ENCODE data around the gene CAVIN2. TPM values are rescaled to one million over a fixed set of nuclear protein-coding genes. Genes with fewer than 3 reads are reported as not detected.
A peak's percentile ranks its signal among the peaks of the same experiment; 100 is the strongest.

The CAVIN2 gene
- total RNA-seq, 1 donor from 2014 or later = 16.4 TPM

- no peak for DNase-seq (ENCODE audit: low spot score)
Observed at GRCh38 chr2:191839918-191840804, 6.7 kb downstream of the CAVIN2 start.

- DNase-seq (ENCODE audit: low spot score) = no peak
Observed at GRCh38 chr2:191838526-191838925, 8.4 kb downstream of the CAVIN2 start.

DNA sequence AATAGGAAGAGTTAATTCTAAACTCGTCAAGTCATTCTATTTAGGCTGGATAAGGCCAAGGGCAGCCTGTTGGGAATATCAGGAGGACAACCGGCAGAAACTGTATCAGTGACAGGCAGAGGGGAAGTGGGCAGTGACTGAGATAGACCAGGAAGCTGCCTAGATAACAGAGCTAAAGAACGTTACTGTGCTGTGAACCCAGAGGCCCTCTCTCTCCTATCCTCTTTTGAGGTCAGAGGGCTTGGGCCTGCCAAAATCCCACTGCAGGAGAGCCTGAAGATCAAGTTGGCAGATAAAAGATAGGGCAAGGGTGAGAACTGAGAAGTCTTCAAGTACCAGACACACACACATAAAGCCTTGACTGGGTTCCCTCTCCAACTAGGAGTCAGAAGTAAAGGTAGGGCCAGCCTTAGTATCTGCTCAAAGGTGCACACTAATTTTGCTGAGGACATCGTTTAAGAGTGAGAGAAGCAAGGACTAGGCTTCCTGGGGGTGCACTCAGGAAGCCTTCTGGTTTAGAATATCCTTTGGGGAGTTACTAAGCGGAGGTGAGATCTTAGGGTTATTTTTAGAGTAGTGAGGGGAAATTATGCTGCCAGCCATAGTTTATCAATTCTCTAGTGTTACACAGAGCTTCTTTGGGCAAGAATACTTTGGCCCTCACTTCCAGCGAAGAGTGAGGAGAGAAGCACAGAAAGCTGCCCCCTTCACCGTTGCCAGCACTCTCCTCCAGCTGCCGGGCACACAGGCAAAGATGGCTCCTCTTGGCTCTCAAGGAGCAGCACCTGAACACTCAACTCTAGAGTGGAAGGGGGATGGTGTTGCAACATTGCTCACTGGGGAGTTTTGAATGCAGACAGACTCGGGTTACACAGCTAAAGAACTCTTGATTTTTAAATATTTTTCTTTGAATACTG, 9.8 kb downstream of the CAVIN2 start:
- DNase-seq (ENCODE audit: low spot score) = no peak

- DNase-seq (ENCODE audit: low spot score) = no peak
Observed at GRCh38 chr2:191836471-191836852, 10.4 kb downstream of the CAVIN2 start.

DNA sequence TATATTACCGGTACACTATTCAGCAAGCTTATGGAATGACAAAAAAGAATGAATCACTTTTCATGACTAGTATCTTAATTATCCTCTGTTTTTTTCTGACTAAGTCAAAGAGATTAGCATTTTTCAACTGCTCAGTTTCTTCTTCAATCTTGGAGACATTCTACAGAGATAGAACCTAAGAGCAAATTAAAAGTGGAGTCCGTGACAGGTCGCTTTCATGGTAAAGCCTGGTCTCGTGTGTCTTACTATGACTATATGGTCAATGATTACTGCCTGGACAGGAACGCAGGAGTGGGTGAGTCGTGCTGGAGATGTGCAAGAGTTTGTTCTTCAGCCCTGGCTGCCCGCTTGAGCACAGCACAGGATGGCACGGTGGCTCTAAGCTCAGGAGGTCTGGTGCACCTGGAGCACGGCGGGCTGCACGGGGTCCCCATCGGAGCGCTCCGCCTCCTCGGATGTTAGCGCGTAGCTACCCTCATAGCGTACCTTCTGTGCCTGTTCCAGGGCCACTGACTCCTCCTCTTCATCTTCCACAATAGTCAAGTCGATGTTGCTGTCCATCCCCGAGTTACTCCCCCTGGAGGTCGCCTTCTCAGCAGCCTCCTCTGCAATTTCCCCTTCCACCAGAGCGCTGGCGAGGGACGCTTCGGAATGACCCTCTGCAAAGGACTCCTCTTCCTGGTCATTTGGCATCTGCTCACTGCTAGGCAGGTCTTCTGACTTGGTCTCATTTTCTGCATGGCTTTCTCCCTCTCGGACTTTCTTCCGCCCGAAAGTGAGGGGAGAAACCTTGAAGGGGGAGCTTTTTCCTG, 11.1 kb downstream of the CAVIN2 start:
- no peak for DNase-seq (ENCODE audit: low spot score)

DNA sequence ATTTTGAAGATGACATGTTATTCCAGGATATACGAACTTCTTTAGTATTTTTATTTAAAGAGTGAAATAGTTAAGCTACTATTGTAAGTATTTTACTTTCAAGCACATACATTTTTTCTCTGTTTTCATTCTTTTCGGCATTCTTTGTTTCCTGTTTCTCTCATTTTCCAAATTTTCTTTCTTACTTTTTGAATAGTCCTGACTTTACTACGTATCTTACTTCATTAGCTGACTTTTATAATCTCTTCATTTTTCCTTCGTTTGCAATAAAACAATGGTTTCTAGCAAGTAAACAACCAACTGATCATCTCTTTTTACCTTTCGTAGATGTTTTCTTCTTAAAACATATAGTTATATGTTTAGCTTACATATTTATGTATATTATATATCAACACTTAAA, 11.8 kb downstream of the CAVIN2 start:
- no peak for DNase-seq (ENCODE audit: low spot score)

GRCh38 chr2:191833356-191833755, 13.5 kb downstream of the CAVIN2 start:
- no peak for DNase-seq (ENCODE audit: low spot score)

- DNase-seq (ENCODE audit: low spot score) = no peak
Observed at GRCh38 chr2:191832668-191833067, 14.2 kb downstream of the CAVIN2 start.

- no peak for DNase-seq (ENCODE audit: low spot score)
Observed at GRCh38 chr2:191831410-191831994, 15.4 kb downstream of the CAVIN2 start.

DNA sequence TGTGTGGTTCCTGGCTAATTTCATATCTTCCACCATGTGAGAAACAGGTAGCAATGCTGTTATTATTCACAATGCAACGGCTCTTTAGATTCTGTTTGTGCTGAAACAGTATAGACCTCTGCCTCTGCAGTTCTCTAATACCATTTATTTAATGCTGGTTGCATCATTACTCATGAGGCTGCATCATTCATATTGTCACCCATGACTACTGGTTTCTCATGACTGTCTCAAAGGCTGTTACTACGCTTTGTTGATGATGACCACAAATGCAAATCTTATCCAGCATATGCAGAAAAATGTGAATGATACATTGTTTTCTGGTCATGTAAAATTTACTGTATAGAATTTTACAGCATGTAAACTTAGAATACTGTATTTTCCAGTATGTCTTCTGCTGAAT, 22.5 kb downstream of the CAVIN2 start:
- DNase-seq (ENCODE audit: low spot score) = no peak

DNA sequence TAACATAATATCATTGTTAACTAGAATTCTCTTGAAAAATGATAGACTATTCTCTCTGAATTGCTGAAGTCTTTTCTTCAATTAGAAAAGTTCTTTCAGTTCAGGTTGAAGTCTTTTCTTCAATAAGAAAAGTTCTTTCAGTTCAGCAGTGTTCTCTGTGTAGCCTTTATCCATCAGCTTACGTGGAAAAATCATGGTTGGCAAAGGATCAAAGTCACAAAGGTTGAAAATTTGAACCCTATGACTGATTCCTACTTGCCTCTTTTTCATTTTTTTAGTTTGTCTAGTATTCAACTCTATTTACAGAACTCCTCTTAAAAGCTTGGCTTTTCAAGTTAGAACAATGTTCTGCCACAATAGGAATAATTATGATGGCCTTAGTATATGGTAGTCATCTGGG, 25.8 kb downstream of the CAVIN2 start:
- DNase-seq (ENCODE audit: low spot score) = no peak

- peak; percentile 51 for DNase-seq (ENCODE audit: low spot score)
Observed at GRCh38 chr2:191818725-191819350, 28.1 kb downstream of the CAVIN2 start.

GRCh38 chr2:191818133-191818532, 28.8 kb downstream of the CAVIN2 start:
- no peak for DNase-seq (ENCODE audit: low spot score)

GRCh38 chr2:191815010-191815409, 31.9 kb downstream of the CAVIN2 start:
- DNase-seq (ENCODE audit: low spot score) = no peak

DNA sequence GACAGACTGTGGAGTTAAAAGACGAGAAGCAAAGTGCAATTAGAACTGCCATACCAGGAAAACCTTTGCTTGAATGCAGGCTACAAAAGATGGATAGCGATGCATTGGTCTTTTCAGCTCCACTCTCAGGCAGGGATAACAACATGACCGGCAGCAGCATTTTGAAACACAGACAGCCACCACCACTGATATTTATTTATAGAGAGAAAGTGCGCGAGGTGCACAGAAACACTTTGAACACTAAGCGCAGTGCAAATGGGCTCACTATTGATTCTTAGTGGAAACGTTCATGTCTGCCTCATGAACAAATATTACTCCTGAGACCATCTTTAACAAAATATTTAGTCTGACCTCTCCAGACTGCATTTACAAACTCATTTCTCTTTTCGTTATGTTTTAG, 32.9 kb downstream of the CAVIN2 start:
- DNase-seq (ENCODE audit: low spot score) = no peak

DNA sequence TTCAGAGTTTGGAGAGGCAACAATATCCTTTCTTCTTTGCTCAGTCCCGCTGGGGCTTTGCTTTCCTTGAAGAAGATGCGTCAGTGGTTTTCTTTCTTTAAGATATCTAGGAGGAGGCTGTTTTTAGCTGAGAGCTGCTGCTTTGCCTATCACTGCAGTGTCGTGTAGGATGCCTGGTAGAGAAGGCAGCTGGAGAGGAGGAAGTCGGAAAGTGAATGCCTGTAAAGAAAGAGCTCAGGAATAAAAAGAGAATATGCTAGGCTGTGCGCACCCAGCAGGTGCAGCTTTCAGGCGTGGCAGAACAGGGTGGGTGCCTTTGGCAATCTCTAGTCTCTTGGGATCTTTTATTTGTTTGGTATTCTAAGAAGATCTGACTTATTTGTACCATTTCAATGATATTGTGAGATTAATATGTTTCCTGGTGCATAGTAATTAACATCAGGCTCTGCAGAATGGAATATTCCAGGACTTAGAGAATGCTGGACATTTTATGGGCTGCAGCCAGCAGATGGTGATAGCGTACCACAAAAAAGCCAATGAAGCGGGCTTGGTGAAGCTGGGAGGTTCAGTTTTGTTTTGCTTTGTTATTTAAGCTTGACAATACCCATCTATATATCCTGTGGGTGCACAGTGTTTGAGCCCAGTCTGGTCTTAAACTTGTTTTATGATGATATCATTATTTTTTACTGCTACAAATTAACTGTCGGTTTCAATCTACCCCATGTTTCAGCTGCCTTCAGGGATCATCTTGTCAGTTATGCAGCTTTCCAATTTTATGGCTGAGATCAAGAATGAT, 34.9 kb downstream of the CAVIN2 start:
- DNase-seq (ENCODE audit: low spot score) = peak; percentile 87

GRCh38 chr2:191806396-191806795, 40.5 kb downstream of the CAVIN2 start:
- no peak for DNase-seq (ENCODE audit: low spot score)

- DNase-seq (ENCODE audit: low spot score) = no peak
Observed at GRCh38 chr2:191804766-191805165, 42.1 kb downstream of the CAVIN2 start.

- no peak for DNase-seq (ENCODE audit: low spot score)
Observed at GRCh38 chr2:191803007-191803406, 43.9 kb downstream of the CAVIN2 start.

DNA sequence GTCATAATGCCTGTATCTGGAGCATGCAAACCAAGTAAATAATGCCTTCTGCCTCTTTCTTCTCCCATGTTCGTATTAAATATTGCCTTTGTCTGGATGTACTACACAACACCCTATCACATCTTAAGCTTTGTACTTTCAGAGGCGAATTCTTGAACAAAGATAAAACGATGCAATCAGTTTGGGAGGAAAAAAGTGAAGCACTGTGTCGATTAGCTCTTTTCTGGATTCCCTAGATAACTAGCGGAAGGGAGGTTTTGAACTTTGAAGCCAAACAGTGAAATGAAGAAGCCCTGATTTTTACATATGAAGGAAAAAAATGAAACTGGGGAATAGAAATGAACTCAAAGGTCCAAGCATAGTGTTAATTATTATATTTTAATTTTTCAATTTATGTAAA, 44.7 kb downstream of the CAVIN2 start:
- DNase-seq (ENCODE audit: low spot score) = no peak

Data from umbilical cord (tissue), 2 donors.